ENCODE data around the gene MYO1D.
A peak's percentile ranks its signal among the peaks of the same experiment; 100 is the strongest.

The MYO1D gene

GRCh38 chr17:32463304-32463703, 413.6 kb downstream of the MYO1D start:
- in situ Hi-C loops (cut with MboI; ENCODE audit: low pct_unique_long_range_greater_than_20kb, low sequenced_read_pairs, unreplicated experiment) = loop anchor here (25.0 kb wide), 1 partner anchor 474 kb away; the partner anchor contains the start of gene TMEM98
- DNase-seq (ENCODE audit: low spot score) = no peak
- no peak for TF ChIP-seq CTCF (IDR thresholded peaks at IDR 0.05; ENCODE audit: extremely low read depth, insufficient read depth, missing control alignments)

DNA sequence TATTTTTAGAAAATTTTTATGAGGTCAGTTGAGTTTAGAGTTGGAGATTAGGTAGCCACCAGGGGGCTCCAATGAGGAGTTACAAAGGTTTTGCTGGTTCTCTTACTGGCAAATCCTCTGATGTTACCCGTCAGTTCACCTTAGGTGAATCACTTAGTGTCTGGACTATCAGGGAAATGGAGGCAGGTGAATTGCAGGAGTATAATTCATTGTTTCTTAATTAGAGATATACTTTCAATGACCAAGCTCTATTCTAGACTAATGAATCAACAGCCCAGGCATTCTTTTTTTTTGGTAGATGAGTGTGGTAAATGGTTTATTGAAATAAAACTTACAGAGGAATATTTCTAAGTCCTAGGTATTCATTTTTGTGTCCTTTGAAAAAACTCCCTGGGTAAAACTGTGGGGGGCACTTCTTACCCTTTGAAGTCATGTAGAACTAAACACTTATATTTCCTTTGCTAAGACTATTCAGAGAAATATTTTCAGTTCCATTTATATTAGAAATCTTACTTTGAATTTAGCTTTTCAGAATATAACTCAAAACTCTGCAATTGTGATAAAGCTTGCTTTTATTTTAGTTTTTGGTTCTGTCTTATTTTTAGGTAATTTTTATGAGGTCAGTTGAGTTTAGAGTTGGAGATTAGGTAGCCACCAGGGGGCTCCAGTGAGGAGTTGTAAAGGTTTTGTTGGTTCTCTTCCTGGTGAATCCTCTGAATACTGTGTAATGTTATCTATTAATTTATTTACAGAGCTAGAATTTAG, 414.9 kb downstream of the MYO1D start:
- peak; percentile 53 for DNase-seq (ENCODE audit: low spot score)
- in situ Hi-C loops (cut with MboI; ENCODE audit: low pct_unique_long_range_greater_than_20kb, low sequenced_read_pairs, unreplicated experiment) = loop anchor here (25.0 kb wide), 1 partner anchor 475 kb away; the partner anchor contains the start of gene TMEM98

GRCh38 chr17:32461498-32461852, 415.4 kb downstream of the MYO1D start:
- in situ Hi-C loops (cut with MboI; ENCODE audit: low pct_unique_long_range_greater_than_20kb, low sequenced_read_pairs, unreplicated experiment) = loop anchor here (25.0 kb wide), 1 partner anchor 476 kb away; the partner anchor contains the start of gene TMEM98

More for the DNA sequence above, 414.9 kb downstream of the MYO1D start:
- peak; percentile 54 for TF ChIP-seq CTCF (IDR thresholded peaks at IDR 0.05; ENCODE audit: extremely low read depth, insufficient read depth, missing control alignments)

DNA sequence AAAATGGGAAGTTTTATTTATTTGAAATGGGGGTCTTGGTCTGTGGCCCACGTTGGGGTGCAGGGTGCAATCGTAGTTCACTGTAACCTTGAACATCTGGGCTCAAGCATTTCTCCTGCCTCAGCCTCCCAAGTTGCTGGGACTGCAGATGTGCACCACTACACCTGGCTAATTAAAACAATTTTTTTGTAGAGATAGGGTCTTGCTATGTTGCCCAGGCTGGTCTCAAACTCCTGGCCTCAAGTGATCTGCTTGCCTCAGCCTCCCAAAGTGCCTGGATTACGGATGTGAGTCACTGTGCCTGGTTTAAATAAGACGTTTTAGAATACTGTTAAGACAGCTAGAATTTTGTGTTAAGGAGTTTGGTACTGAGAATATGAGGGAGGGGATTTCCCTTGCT, 416.9 kb downstream of the MYO1D start:
- in situ Hi-C loops (cut with MboI; ENCODE audit: low pct_unique_long_range_greater_than_20kb, low sequenced_read_pairs, unreplicated experiment) = loop anchor here (25.0 kb wide), 1 partner anchor 477 kb away; the partner anchor contains the start of gene TMEM98
- DNase-seq (ENCODE audit: low spot score) = no peak
- TF ChIP-seq CTCF (IDR thresholded peaks at IDR 0.05; ENCODE audit: extremely low read depth, insufficient read depth, missing control alignments) = no peak

More at GRCh38 chr17:32461498-32461852, 415.4 kb downstream of the MYO1D start:
- TF ChIP-seq CTCF (IDR thresholded peaks at IDR 0.05; ENCODE audit: extremely low read depth, insufficient read depth, missing control alignments) = no peak
- DNase-seq (ENCODE audit: low spot score) = no peak

- in situ Hi-C loops (cut with MboI; ENCODE audit: low pct_unique_long_range_greater_than_20kb, low sequenced_read_pairs, unreplicated experiment) = loop anchor here (25.0 kb wide), 1 partner anchor 479 kb away; the partner anchor contains the start of gene TMEM98
- TF ChIP-seq CTCF (IDR thresholded peaks at IDR 0.05; ENCODE audit: extremely low read depth, insufficient read depth, missing control alignments) = no peak
- no peak for DNase-seq (ENCODE audit: low spot score)
These were observed 418.6 kb downstream of the MYO1D start for GRCh38 chr17:32458371-32458770.

DNA sequence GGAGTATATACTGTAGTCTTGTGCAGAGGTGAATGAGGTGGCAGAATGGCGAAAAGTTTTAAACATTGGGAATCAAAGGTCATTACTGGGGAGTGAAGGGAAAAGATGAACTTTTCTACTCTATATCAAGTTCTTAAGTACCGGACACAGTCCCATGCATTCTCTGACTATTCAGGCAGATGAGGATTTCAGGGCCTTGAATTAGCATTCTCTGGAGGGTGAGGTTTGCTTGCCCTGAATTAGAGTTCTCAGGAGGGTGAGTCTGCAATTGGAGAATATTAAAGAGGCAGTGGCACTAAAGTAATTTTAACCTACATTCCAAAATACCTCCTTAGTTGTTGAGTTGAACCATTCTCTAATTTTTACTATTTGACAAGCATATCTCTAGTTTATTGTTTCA, 423.6 kb downstream of the MYO1D start:
- DNase-seq (ENCODE audit: low spot score) = no peak
- in situ Hi-C loops (cut with MboI; ENCODE audit: low pct_unique_long_range_greater_than_20kb, low sequenced_read_pairs, unreplicated experiment) = loop anchor here (25.0 kb wide), 1 partner anchor 484 kb away; the partner anchor contains the start of gene TMEM98
- TF ChIP-seq CTCF (IDR thresholded peaks at IDR 0.05; ENCODE audit: extremely low read depth, insufficient read depth, missing control alignments) = no peak

Measured in GM13977 (cell line).